ENCODE measurements around the gene KCNMB4.

GRCh38 chr12:70436836-70437235 lies 70.7 kb downstream of the KCNMB4 start:
- TF ChIP-seq CTCF (conservative IDR thresholded peaks at IDR 0.05): no peak
- no peak for TF ChIP-seq ZFX (IDR thresholded peaks at IDR 0.05)
